ENCODE data around the gene CEP250. TPM values are rescaled to one million over a fixed set of nuclear protein-coding genes. Genes with fewer than 3 reads are reported as not detected.
A peak's percentile ranks its signal among the peaks of the same experiment; 100 is the strongest.

The CEP250 gene
- total RNA-seq, 1 donor from 2014 or later = 54.7 TPM

- DNase-seq (no peak), ATAC-seq (ENCODE audit: low read depth) (no peak)
- TF ChIP-seq CTCF (IDR thresholded peaks at IDR 0.05) = no peak
- POLR2A ChIA-PET = no interaction called here
- CTCF ChIA-PET = no interaction called here
- H3K27me3 Mint-ChIP-seq = no peaks in the 10 kb centered on the region
- no peak overlapping the region for H3K4me3 Mint-ChIP-seq
- no peaks in the 10 kb centered on the region for H3K9me3 Mint-ChIP-seq
- no peak overlapping the region for H3K27ac Mint-ChIP-seq
- intact Hi-C loops (cut with micrococcal nuclease) = no loop called here
- H3K4me1 Mint-ChIP-seq = no peaks in the 10 kb centered on the region
- peaks cover 25% of the 10 kb centered on the region for H3K36me3 Mint-ChIP-seq (ENCODE audit: low read depth)
Measured at GRCh38 chr20:35518955-35519354, 63.6 kb downstream of the CEP250 start.

- Mint-ChIP-seq H3K4me3 (no peak overlapping the region), H3K27ac (no peak overlapping the region), H3K4me1 (no peaks in the 10 kb centered on the region), H3K9me3 (no peaks in the 10 kb centered on the region), H3K27me3 (no peaks in the 10 kb centered on the region), H3K36me3 (ENCODE audit: low read depth) (no peaks in the 10 kb centered on the region)
- ChIA-PET CTCF (no interaction called here), POLR2A (no interaction called here)
- ATAC-seq (ENCODE audit: low read depth) (peak; percentile 61), DNase-seq (no peak)
- no peak for TF ChIP-seq CTCF (IDR thresholded peaks at IDR 0.05)
- intact Hi-C loops (cut with micrococcal nuclease) = loop anchor here (1.0 to 2.0 kb wide), 3 partner anchors 17 to 60 kb away; no protein-coding TSS in a partner anchor
Measured at GRCh38 chr20:35523298-35523888, 68.0 kb downstream of the CEP250 start.

GRCh38 chr20:35525639-35526038 is 70.2 kb downstream of the CEP250 start:
- no peak for DNase-seq
- intact Hi-C loops (cut with micrococcal nuclease) = no loop called here
- ATAC-seq (ENCODE audit: low read depth) = no peak
- H3K36me3 Mint-ChIP-seq (ENCODE audit: low read depth) = no peaks in the 10 kb centered on the region
- ChIA-PET CTCF (interaction anchor here (1.2 kb wide), 1 partner anchor 59 kb away, joined by 3 read pairs; no protein-coding TSS in a partner anchor), POLR2A (interaction anchor here (0.6 kb wide), 1 partner anchor 79 kb away, joined by 7 read pairs; no protein-coding TSS in a partner anchor)
- no peaks in the 10 kb centered on the region for H3K27me3 Mint-ChIP-seq
- H3K4me3 Mint-ChIP-seq = no peak overlapping the region
- H3K4me1 Mint-ChIP-seq = no peaks in the 10 kb centered on the region
- no peak for TF ChIP-seq CTCF (IDR thresholded peaks at IDR 0.05)
- no peaks in the 10 kb centered on the region for H3K9me3 Mint-ChIP-seq
- no peak overlapping the region for H3K27ac Mint-ChIP-seq

GRCh38 chr20:35527122-35527769 is 71.8 kb downstream of the CEP250 start:
- ATAC-seq (ENCODE audit: low read depth) = no peak
- Mint-ChIP-seq H3K27ac (no peak overlapping the region), H3K36me3 (ENCODE audit: low read depth) (no peaks in the 10 kb centered on the region), H3K4me3 (no peak overlapping the region), H3K9me3 (no peaks in the 10 kb centered on the region), H3K4me1 (no peaks in the 10 kb centered on the region), H3K27me3 (no peaks in the 10 kb centered on the region)
- POLR2A ChIA-PET = interaction anchor here (0.6 kb wide), 1 partner anchor 1339 kb away, joined by 7 read pairs; no protein-coding TSS in a partner anchor
- DNase-seq = no peak
- CTCF ChIA-PET = no interaction called here
- intact Hi-C loops (cut with micrococcal nuclease) = no loop called here
- TF ChIP-seq CTCF (IDR thresholded peaks at IDR 0.05) = no peak

- no peaks in the 10 kb centered on the region for H3K9me3 Mint-ChIP-seq
- no peak for DNase-seq
- ChIA-PET POLR2A (no interaction called here), CTCF (no interaction called here)
- ATAC-seq (ENCODE audit: low read depth) = no peak
- no peaks in the 10 kb centered on the region for H3K27me3 Mint-ChIP-seq
- no peaks in the 10 kb centered on the region for H3K36me3 Mint-ChIP-seq (ENCODE audit: low read depth)
- H3K4me3 Mint-ChIP-seq = no peak within 1 kb of the TSS
- intact Hi-C loops (cut with micrococcal nuclease) = no loop called here
- no peaks in the 10 kb centered on the region for H3K4me1 Mint-ChIP-seq
- no peak within 1 kb of the TSS for H3K27ac Mint-ChIP-seq
- TF ChIP-seq CTCF (IDR thresholded peaks at IDR 0.05) = no peak
Measured at GRCh38 chr20:35529552-35529951, 74.2 kb downstream of the CEP250 start, which contains the start of gene C20orf173. C20orf173 (minus strand) TSS chr20:35529652; CDS start chr20:35529373, 279 bp downstream.
